HepG2 (cell line): Measurements from ENCODE around the gene SAMD5.

Experiments used
- RFX1 ChIP-seq: fragments of 450-650 bp; IDR thresholded peaks from 2 replicates; pipeline ENCODE4 v1.6.1; 2017
- ZSCAN20 ChIP-seq: sonication (generic); formaldehyde crosslinking; IDR thresholded peaks from 2 replicates; pipeline ENCODE4 v1.4.0; 2020; ENCODE audit warnings: missing genetic modification reagents, mild to moderate bottlenecking, borderline replicate concordance

DNA sequence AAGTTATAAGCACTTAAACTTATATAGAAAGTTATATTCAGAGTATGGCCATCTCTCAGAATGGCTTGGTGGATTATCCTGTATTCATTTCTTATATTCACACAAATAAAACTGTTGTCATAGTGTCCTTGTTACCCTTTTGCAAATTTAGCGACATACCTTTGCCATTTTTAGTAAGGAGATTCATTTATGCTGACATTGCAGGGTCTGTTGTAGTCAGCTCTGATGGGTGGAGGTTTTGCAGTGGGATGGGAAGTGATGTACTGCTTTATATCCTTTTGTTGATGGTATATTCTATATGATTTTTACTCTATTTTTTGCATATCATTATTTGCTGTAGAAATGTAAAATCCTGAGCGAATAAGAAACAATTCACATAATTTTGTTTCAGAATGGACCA is 35.9 kb downstream of the SAMD5 start:
- TF ChIP-seq ZSCAN20 (no peak), RFX1 (no peak)
